ENCODE data around the gene XYLT1. TPM values are rescaled to one million over a fixed set of nuclear protein-coding genes. Genes with fewer than 3 reads are reported as not detected.

Gene XYLT1
- total RNA-seq, 2 experiments from 2014 or later = 53.6 to 56.7 TPM

DNA sequence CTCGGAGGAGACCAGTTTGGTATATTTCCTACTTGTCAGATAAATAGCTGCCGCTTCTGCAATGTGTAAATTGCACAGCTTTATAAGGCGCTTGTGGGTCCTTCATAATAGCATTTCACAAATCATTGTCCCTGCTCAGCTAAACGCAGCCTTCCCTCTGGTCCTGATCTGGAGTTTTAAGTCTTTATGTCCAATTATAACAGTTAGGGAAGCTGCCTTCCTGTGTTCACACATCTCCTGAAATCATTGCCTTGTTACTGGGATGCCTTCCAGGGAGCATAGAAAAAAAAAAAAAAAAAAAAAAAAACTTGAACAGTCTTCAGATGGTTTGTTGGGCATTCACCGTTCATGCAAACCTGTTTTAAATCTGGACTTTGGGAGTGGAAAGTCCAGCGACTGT is 342.0 kb downstream of the XYLT1 start:
- H3K4me1 Mint-ChIP-seq = peaks cover 13% of the 10 kb centered on the region
- no peaks in the 10 kb centered on the region for H3K27me3 Mint-ChIP-seq
- no peak for ATAC-seq (ENCODE audit: low read depth)
- peaks cover 66% of the 10 kb centered on the region for H3K36me3 Mint-ChIP-seq
- DNase-seq = no peak
- H3K27ac Mint-ChIP-seq = no peak overlapping the region
- POLR2A ChIA-PET = no interaction called here
- H3K9me3 Mint-ChIP-seq = peaks cover 5% of the 10 kb centered on the region
- no peak overlapping the region for H3K4me3 Mint-ChIP-seq

DNA sequence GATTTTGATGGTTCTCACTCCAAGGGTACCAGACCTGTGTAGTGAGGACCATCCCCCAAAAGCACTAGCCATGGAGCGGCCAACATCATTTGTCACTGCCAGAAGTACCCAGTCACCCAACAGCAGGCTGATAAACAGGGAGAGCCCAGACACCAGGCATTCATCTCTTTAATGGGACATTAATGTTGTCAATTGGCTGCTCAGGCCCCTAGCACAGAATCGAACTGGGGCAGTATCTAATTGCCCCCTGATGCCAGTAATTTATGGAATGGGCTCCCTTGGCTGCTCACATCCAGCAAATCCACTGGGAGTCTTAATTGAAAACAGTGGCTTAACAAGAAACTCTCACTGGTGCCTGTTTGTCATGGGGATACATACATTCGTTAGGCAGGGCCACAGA is 344.6 kb downstream of the XYLT1 start:
- DNase-seq (no peak), ATAC-seq (ENCODE audit: low read depth) (no peak)
- no peak overlapping the region for H3K4me3 Mint-ChIP-seq
- POLR2A ChIA-PET = no interaction called here
- H3K36me3 Mint-ChIP-seq = peaks cover 70% of the 10 kb centered on the region
- H3K27ac Mint-ChIP-seq = no peak overlapping the region
- H3K9me3 Mint-ChIP-seq = peaks cover 7% of the 10 kb centered on the region
- peaks cover 9% of the 10 kb centered on the region for H3K4me1 Mint-ChIP-seq
- no peaks in the 10 kb centered on the region for H3K27me3 Mint-ChIP-seq

DNA sequence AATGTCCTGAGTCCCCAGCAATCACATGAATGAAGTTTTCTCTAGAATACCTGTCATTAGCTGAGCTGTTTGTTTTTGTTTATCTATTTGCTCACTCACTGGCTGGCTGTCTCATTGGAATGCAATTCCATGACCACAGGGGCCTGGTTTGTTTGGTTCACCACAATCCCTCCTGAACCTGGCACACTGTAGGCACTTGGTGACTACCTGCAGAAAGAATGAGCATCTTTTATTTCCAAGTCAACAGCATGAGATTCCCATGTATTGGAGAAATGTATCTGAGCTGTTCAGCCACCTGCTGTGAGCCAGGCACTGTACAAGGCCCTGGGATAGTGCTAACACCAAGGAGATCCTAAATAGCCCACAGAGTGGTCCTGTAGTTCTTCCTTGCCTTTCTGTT is 345.1 kb downstream of the XYLT1 start:
- peaks cover 5% of the 10 kb centered on the region for H3K4me1 Mint-ChIP-seq
- POLR2A ChIA-PET = no interaction called here
- peaks cover 71% of the 10 kb centered on the region for H3K36me3 Mint-ChIP-seq

DNA sequence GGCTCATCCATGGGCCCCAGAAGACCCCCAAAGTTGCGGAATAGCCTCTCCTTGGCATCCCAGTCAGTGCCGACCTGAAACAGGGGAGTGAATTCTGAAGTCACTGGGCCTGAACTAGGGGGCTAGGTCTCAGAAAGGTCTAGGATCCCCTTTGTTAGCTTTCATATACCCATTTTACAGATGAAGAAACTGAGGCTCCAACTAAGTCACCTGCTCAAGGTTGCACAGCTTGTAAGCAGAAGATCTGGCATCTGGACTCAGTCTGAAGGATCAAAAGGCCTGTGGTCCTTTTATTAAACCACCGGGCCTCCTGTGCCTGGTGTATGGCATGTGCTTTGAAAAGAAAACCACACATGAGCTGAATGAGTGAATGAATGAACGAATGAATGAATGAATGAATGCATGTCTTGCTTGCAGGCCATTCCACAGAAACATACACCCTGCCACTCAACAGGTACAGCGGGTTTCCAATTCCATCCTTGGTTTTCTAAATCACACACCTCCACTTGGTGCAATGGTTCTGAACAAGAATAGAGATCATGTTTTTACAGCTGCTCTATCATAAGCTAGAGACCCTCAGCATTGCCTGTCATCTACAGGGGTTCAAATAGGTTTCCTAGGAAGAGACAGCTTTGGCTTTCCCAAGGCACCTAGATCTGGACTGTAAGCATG is 352.7 kb downstream of the XYLT1 start:
- Mint-ChIP-seq H3K27me3 (no peaks in the 10 kb centered on the region), H3K4me1 (peaks cover 2% of the 10 kb centered on the region), H3K4me3 (no peak overlapping the region), H3K9me3 (no peaks in the 10 kb centered on the region), H3K36me3 (peaks cover 36% of the 10 kb centered on the region), H3K27ac (no peak overlapping the region)
- ATAC-seq (ENCODE audit: low read depth) = no peak
- POLR2A ChIA-PET = interaction anchor here (0.6 kb wide), 1 partner anchor 13 kb away, joined by 3 read pairs; no protein-coding TSS in a partner anchor
- DNase-seq = no peak

More for the DNA sequence above, 345.1 kb downstream of the XYLT1 start:
- Mint-ChIP-seq H3K9me3 (peaks cover 7% of the 10 kb centered on the region), H3K27me3 (no peaks in the 10 kb centered on the region), H3K4me3 (no peak overlapping the region), H3K27ac (no peak overlapping the region)
- DNase-seq = no peak
- no peak for ATAC-seq (ENCODE audit: low read depth)

DNA sequence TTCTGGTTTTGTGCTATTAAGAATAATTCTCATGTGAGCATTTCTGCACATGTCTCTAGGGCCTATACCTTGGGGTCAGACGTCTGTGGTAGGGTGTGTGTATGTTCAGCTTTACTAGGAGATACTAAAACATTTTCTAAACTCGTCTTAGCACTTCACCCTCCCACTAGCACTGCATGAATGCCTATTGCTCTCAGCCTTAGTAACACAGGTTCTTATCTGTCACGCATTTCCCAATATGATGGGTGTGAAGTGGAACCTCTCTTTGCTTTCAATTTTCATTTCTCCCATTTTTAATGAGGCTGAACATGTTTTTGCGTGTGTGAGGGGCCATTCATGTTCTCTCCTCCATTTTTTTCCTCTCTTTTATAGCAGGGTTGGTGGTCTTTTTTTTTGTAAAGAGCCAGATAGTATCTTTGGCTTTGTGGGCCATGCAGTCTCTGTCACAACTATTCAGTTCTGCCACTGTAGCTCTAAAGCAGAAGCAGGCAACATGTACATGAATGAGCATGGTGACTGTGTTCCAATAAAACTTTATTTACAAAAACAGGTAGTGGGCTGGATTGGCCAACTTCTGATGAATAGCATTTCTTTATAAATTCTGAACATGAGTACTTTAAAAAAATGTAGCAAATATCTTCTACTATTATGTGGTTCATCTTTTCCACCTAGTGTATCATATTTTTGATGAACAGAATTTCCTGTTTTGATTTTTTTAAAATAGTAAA is 354.0 kb downstream of the XYLT1 start:
- Mint-ChIP-seq H3K4me1 (peaks cover 2% of the 10 kb centered on the region), H3K27ac (no peak overlapping the region), H3K27me3 (no peaks in the 10 kb centered on the region), H3K9me3 (no peaks in the 10 kb centered on the region), H3K36me3 (peaks cover 25% of the 10 kb centered on the region), H3K4me3 (no peak overlapping the region)
- DNase-seq (no peak), ATAC-seq (ENCODE audit: low read depth) (no peak)
- POLR2A ChIA-PET = no interaction called here

DNA sequence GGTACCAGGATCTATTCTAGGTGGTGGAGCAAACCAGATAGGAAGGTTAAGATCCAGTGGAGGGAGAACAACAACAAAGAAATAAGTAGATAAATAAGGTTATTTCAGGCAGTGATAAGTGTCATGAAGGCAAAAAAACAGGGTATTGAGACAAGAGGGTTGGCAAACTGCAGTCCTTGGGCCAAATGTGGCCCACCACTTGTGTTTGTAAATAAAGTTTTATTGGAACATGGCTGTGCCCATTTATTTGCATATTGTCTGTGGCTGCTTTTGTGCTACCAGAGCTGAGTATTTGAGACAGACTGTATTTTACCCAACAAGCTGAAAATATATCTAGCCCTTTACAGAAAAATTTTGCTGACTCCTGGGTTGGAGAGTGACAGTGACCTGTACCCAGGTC is 361.3 kb downstream of the XYLT1 start:
- no peak overlapping the region for H3K27ac Mint-ChIP-seq
- H3K36me3 Mint-ChIP-seq = peaks cover 21% of the 10 kb centered on the region
- DNase-seq (no peak), ATAC-seq (ENCODE audit: low read depth) (no peak)
- H3K4me3 Mint-ChIP-seq = no peak overlapping the region
- H3K9me3 Mint-ChIP-seq = no peaks in the 10 kb centered on the region
- POLR2A ChIA-PET = no interaction called here
- no peaks in the 10 kb centered on the region for H3K27me3 Mint-ChIP-seq
- peaks cover 18% of the 10 kb centered on the region for H3K4me1 Mint-ChIP-seq

DNA sequence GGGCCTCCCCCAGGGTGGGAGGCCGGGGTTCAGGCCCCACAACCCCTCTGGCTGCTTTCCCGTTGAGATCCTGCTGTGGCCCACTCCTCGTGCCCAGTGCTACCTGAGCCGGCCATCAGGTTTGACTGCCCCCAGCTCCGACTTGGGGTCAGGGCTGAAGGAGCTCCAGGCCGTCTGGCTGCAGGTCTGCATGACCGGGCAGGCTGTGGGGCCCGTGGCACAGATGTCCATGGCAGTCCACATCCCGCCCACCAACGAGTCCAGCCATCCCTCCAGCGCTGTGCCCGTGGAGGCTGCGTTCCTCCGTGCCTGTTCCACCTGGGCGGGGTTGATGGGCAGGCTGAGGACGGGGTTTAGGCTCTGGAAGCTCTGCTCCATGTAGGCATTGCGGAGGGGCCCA is 362.2 kb downstream of the XYLT1 start:
- Mint-ChIP-seq H3K27ac (no peak overlapping the region), H3K9me3 (no peaks in the 10 kb centered on the region), H3K36me3 (peaks cover 22% of the 10 kb centered on the region), H3K4me1 (peaks cover 22% of the 10 kb centered on the region), H3K4me3 (no peak overlapping the region), H3K27me3 (no peaks in the 10 kb centered on the region)
- DNase-seq = no peak
- no peak for ATAC-seq (ENCODE audit: low read depth)
- POLR2A ChIA-PET = no interaction called here

DNA sequence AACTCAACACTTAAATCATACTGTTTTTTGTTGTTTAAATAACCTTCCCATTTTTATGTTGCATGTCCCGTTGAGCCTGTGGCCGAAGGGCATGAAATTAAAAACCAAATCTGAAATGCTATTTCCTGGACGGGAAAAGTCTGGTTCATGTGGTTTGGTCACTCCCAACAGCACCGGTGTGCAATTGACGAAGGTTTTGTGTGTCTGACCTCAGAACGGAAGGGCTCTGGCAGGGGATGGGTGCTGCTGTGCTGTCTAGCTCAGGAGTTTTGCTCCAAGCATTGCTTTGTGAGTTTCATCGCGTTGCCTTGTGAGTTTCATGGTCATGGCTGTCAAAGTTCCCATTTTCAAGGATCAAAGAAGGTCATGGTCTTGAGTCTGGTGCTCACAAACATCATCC is 363.3 kb downstream of the XYLT1 start:
- Mint-ChIP-seq H3K36me3 (peaks cover 25% of the 10 kb centered on the region), H3K4me1 (peaks cover 22% of the 10 kb centered on the region), H3K27ac (no peak overlapping the region), H3K27me3 (no peaks in the 10 kb centered on the region), H3K9me3 (no peaks in the 10 kb centered on the region), H3K4me3 (no peak overlapping the region)
- POLR2A ChIA-PET = no interaction called here
- DNase-seq = no peak
- no peak for ATAC-seq (ENCODE audit: low read depth)

DNA sequence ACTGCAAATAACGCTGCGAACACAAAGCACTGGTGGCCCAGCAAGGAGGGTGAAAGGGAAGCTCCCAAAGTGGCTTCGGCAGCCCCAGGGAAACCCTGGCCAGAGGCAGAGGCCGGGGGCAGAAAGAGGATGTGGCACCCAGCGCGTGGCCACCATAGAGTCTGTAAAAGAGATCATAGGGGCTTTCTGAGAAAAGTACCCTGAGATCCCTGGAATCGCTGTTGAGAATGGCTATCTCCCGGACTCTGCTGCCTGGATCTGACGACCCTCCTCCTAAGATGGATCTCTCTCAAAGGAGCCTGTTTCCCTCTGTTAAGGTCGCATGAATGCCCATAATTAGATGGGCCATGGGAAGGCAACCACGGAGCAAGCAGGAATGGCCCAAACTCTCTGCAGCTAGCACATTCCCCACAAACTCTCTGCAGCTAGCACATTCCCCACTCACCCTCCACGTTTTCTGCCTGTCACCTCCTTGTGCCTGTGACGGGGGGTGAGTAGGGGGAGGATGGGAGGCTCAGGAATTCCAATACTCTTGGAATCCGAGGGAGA is 364.4 kb downstream of the XYLT1 start:
- Mint-ChIP-seq H3K27ac (no peak overlapping the region), H3K36me3 (peaks cover 32% of the 10 kb centered on the region), H3K4me1 (peaks cover 22% of the 10 kb centered on the region), H3K27me3 (no peaks in the 10 kb centered on the region), H3K4me3 (no peak overlapping the region), H3K9me3 (no peaks in the 10 kb centered on the region)
- no peak for DNase-seq
- POLR2A ChIA-PET = no interaction called here
- ATAC-seq (ENCODE audit: low read depth) = no peak

DNA sequence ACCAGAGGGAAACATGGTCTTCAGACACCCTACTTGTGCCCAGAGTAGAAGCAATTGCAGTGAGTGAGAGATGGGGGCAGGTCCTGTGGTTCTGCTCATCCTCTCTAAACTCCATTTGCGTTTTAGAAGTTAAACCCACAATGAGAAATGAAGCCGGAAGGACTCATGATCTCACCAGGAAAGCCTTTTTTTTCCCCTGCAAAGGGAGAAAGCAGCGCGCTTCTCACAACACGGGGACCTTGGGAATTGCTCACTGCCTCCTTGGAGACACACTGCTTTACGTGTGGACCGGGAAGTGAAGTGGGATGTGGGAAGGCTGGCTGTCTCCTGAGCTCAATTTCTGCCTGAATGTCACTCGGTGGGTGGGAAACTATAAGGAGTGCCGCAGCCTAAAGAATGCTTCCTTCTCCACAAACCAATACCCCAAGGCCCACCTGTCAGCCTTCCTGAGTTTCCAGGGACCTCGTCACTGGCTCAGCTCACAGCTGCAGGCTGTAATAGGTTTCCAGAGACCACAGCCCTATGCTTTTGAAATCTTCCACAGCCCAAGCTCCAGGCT is 365.4 kb downstream of the XYLT1 start:
- Mint-ChIP-seq H3K9me3 (no peaks in the 10 kb centered on the region), H3K4me3 (peak overlapping the region; percentile 41), H3K27ac (peak overlapping the region; percentile 71)

DNA sequence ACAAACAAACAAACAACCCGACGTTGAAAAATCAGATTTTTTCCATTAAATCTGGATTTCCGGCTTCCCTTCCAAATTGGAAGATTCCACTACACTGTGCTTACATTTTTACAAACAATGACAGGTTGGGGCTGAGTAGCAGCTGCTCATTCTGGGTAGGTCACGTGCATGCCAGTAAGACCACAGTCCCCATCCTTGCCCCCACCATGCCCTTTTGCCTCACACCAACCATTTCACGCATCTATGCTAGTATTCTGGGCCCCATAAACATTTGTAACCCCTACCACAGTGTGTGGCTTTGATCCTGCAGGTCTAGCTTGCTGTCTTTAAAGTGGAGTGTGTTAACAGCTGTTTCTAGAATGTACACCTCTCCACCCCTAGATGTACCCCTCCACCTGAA is 366.1 kb downstream of the XYLT1 start:
- H3K27ac Mint-ChIP-seq = peak overlapping the region; percentile 71
- ATAC-seq (ENCODE audit: low read depth) (no peak), DNase-seq (no peak)
- peaks cover 29% of the 10 kb centered on the region for H3K36me3 Mint-ChIP-seq
- peak overlapping the region; percentile 41 for H3K4me3 Mint-ChIP-seq
- H3K27me3 Mint-ChIP-seq = no peaks in the 10 kb centered on the region
- H3K4me1 Mint-ChIP-seq = peaks cover 22% of the 10 kb centered on the region
- POLR2A ChIA-PET = no interaction called here
- H3K9me3 Mint-ChIP-seq = no peaks in the 10 kb centered on the region

More for the DNA sequence above, 365.4 kb downstream of the XYLT1 start:
- POLR2A ChIA-PET = interaction anchor here (0.7 kb wide), 1 partner anchor 12 kb away, joined by 3 read pairs; no protein-coding TSS in a partner anchor
- H3K4me1 Mint-ChIP-seq = peaks cover 22% of the 10 kb centered on the region
- peaks cover 33% of the 10 kb centered on the region for H3K36me3 Mint-ChIP-seq
- H3K27me3 Mint-ChIP-seq = no peaks in the 10 kb centered on the region
- ATAC-seq (ENCODE audit: low read depth) = peak; percentile 85
- no peak for DNase-seq

DNA sequence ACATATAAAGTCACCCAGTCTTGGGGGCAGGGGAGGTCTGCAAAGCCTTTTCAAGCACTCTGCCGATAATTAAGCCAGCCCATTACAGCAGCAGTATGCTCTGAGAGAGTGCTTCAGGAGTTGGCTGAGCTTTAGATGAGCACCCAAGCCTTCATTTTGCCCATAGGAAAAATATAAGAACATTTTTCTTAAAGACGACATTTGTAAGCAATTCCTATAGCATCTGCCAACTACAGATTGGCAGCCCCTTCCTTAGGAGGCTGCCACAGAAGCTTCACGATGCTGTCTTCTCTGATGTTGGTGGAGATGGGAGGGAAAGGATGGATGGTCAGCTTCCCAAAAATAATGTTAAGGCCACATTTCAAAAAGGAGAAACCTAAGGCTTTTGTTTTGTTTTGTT is 367.5 kb downstream of the XYLT1 start:
- POLR2A ChIA-PET = no interaction called here
- H3K9me3 Mint-ChIP-seq = no peaks in the 10 kb centered on the region
- H3K36me3 Mint-ChIP-seq = peaks cover 27% of the 10 kb centered on the region
- no peak overlapping the region for H3K4me3 Mint-ChIP-seq
- DNase-seq (no peak), ATAC-seq (ENCODE audit: low read depth) (no peak)
- peaks cover 22% of the 10 kb centered on the region for H3K4me1 Mint-ChIP-seq
- peak overlapping the region; percentile 46 for H3K27ac Mint-ChIP-seq
- no peaks in the 10 kb centered on the region for H3K27me3 Mint-ChIP-seq

DNA sequence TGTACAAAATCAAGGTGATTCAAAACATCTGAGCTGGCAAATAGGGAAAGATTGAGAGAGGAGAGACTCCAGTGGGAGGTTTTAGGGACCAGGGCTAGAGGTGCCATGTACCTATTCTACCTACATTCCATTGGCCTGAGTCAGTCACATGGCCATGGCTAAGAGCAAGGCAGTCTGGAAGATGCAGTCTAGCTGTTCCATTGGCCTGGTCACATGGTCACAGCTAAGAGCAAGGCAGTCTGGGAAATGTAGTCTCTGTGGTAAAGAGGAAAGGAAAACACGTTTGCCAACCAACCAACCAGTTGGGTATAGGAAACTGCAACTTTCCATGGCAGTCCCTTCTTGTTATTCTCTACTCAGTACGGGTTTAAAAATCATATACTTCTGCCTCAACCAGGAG is 369.1 kb downstream of the XYLT1 start:
- Mint-ChIP-seq H3K27ac (no peak overlapping the region), H3K4me3 (no peak overlapping the region), H3K9me3 (no peaks in the 10 kb centered on the region), H3K27me3 (no peaks in the 10 kb centered on the region), H3K4me1 (peaks cover 22% of the 10 kb centered on the region), H3K36me3 (peaks cover 22% of the 10 kb centered on the region)
- POLR2A ChIA-PET = no interaction called here
- DNase-seq (no peak), ATAC-seq (ENCODE audit: low read depth) (no peak)

DNA sequence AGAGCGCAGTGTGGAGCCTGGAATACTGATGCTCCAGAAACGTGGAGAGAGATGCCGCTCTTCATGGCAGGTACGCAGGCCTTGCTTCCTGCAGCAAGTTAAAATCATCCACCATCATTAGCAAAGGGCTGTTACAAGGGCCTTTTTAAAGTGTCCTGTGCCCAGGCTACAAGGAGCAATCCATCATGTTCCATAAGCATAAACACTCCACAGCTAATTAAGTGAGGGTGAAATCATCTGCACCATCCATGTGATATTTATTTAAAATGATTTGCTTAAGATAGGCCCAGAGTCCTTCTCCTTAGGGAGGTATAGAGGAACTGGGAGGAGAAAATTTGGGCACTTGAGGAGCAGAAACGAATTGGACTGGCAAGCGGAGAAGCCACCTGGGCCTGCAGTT is 372.1 kb downstream of the XYLT1 start:
- Mint-ChIP-seq H3K4me3 (no peak overlapping the region), H3K4me1 (no peaks in the 10 kb centered on the region), H3K9me3 (no peaks in the 10 kb centered on the region), H3K27me3 (peaks cover 2% of the 10 kb centered on the region), H3K27ac (no peak overlapping the region), H3K36me3 (peaks cover 16% of the 10 kb centered on the region)
- no peak for ATAC-seq (ENCODE audit: low read depth)
- POLR2A ChIA-PET = no interaction called here
- DNase-seq = no peak
